ENCODE measurements around the gene MATN1.

Gene MATN1

GRCh38 chr1:30665216-30666010, 58.0 kb downstream of the MATN1 start:
- ATAC-seq: no peak
- TF ChIP-seq ARNTL (CRISPR knock-in tag; IDR thresholded peaks at IDR 0.05; ENCODE audit: borderline replicate concordance, low read depth): no peak
- no peak for TF ChIP-seq GLIS3 (CRISPR knock-in tag; IDR thresholded peaks at IDR 0.05)
- TF ChIP-seq PPARA (CRISPR knock-in tag; IDR thresholded peaks at IDR 0.05; ENCODE audit: borderline replicate concordance): no peak
- TF ChIP-seq ZNF565 (CRISPR knock-in tag; conservative IDR thresholded peaks at IDR 0.05; ENCODE audit: low read depth): no peak
- TF ChIP-seq, protein P1, sequence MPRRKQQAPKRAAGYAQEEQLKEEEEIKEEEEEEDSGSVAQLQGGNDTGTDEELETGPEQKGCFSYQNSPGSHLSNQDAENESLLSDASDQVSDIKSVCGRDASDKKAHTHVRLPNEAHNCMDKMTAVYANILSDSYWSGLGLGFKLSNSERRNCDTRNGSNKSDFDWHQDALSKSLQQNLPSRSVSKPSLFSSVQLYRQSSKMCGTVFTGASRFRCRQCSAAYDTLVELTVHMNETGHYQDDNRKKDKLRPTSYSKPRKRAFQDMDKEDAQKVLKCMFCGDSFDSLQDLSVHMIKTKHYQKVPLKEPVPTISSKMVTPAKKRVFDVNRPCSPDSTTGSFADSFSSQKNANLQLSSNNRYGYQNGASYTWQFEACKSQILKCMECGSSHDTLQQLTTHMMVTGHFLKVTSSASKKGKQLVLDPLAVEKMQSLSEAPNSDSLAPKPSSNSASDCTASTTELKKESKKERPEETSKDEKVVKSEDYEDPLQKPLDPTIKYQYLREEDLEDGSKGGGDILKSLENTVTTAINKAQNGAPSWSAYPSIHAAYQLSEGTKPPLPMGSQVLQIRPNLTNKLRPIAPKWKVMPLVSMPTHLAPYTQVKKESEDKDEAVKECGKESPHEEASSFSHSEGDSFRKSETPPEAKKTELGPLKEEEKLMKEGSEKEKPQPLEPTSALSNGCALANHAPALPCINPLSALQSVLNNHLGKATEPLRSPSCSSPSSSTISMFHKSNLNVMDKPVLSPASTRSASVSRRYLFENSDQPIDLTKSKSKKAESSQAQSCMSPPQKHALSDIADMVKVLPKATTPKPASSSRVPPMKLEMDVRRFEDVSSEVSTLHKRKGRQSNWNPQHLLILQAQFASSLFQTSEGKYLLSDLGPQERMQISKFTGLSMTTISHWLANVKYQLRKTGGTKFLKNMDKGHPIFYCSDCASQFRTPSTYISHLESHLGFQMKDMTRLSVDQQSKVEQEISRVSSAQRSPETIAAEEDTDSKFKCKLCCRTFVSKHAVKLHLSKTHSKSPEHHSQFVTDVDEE (CRISPR knock-in tag; IDR thresholded peaks at IDR 0.05): no peak
- no peak for TF ChIP-seq SNAI2 (CRISPR knock-in tag; IDR thresholded peaks at IDR 0.05)
- no peak for TF ChIP-seq CREB5 (CRISPR knock-in tag; IDR thresholded peaks at IDR 0.05; ENCODE audit: low read depth)
- no peak for TF ChIP-seq ZFP3 (CRISPR knock-in tag; IDR thresholded peaks at IDR 0.05)
- TF ChIP-seq, protein P2, sequence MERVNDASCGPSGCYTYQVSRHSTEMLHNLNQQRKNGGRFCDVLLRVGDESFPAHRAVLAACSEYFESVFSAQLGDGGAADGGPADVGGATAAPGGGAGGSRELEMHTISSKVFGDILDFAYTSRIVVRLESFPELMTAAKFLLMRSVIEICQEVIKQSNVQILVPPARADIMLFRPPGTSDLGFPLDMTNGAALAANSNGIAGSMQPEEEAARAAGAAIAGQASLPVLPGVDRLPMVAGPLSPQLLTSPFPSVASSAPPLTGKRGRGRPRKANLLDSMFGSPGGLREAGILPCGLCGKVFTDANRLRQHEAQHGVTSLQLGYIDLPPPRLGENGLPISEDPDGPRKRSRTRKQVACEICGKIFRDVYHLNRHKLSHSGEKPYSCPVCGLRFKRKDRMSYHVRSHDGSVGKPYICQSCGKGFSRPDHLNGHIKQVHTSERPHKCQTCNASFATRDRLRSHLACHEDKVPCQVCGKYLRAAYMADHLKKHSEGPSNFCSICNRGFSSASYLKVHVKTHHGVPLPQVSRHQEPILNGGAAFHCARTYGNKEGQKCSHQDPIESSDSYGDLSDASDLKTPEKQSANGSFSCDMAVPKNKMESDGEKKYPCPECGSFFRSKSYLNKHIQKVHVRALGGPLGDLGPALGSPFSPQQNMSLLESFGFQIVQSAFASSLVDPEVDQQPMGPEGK (CRISPR knock-in tag; IDR thresholded peaks at IDR 0.05; ENCODE audit: borderline replicate concordance): no peak
- TF ChIP-seq POU6F1 (CRISPR knock-in tag; IDR thresholded peaks at IDR 0.05; ENCODE audit: borderline replicate concordance, low read depth): no peak
- no peak for TF ChIP-seq TOX (CRISPR knock-in tag; IDR thresholded peaks at IDR 0.05; ENCODE audit: borderline replicate concordance)
- TF ChIP-seq ISL1 (CRISPR knock-in tag; IDR thresholded peaks at IDR 0.05): no peak

DNA sequence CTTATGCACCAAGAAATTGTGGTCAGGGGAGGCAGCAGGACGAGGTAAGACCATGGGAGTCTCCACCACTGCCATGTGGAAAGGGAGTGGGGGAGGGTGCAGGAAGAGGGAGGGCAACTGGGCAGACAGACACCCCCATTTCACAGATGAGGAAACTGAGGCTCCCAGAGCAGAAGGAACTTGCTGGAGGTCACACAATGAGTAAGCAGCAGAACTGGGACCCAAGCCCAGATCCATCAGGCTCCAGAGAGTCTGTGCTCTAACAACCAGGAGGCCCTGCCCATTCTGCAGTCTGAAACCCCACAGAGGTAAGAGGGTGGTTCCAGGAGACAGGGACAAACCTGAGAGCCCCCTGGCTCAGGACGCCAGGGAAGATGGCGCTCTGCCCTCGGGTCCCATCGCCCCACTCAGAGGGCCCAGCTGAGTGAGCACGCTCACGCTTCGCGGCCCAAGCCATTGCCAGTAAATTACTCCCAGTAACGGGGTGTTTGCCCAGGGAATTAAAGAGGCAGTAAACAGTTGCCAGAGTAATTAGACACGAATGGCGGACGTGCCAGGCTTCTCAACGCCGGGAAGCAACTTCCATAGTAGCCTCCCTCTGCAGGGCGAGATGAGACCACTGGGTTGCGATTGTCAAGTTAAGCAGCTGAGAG, 59.2 kb downstream of the MATN1 start:
- TF ChIP-seq ZFP30 (CRISPR knock-in tag; IDR thresholded peaks at IDR 0.05) (no peak), ARNTL (CRISPR knock-in tag; IDR thresholded peaks at IDR 0.05; ENCODE audit: borderline replicate concordance, low read depth) (no peak), ZNF70 (CRISPR knock-in tag; IDR thresholded peaks at IDR 0.05) (no peak), ZFP3 (CRISPR knock-in tag; IDR thresholded peaks at IDR 0.05) (no peak), TCF4 (CRISPR knock-in tag; IDR thresholded peaks at IDR 0.05; ENCODE audit: borderline replicate concordance) (no peak)
- TF ChIP-seq, protein P2 (CRISPR knock-in tag; IDR thresholded peaks at IDR 0.05; ENCODE audit: borderline replicate concordance): no peak
- TF ChIP-seq, protein P1 (CRISPR knock-in tag; IDR thresholded peaks at IDR 0.05): no peak
- ATAC-seq: no peak

Measured in SK-N-SH treated with all-trans-retinoic acid at 6 μM for 48 hours (cell line).